Effector CD8-positive, alpha-beta T cell (primary cell): ENCODE results near the gene KIF26B.

Experiments
- DNase-seq: peaks from one replicate; lab custom pipeline; 2025; lab: John Stamatoyannopoulos, UW

KIF26B gene

GRCh38 chr1:245209658-245210435 is 55.1 kb downstream of the KIF26B start:
- DNase-seq: no peak

- no peak for DNase-seq
These were observed 56.4 kb downstream of the KIF26B start for GRCh38 chr1:245211035-245211749.

- DNase-seq: no peak
These were observed 57.0 kb downstream of the KIF26B start for GRCh38 chr1:245211761-245212160.

GRCh38 chr1:245212221-245212710 is 57.5 kb downstream of the KIF26B start:
- DNase-seq: no peak

GRCh38 chr1:245213066-245213831 is 58.5 kb downstream of the KIF26B start:
- DNase-seq: no peak

- DNase-seq: no peak
These were observed 60.3 kb downstream of the KIF26B start for GRCh38 chr1:245215071-245215470.

GRCh38 chr1:245216366-245217115 is 61.8 kb downstream of the KIF26B start:
- DNase-seq: no peak

GRCh38 chr1:245217853-245218608 is 63.2 kb downstream of the KIF26B start:
- no peak for DNase-seq

GRCh38 chr1:245220381-245220985 is 65.7 kb downstream of the KIF26B start:
- no peak for DNase-seq

GRCh38 chr1:245221805-245222204 is 67.0 kb downstream of the KIF26B start:
- DNase-seq: no peak

GRCh38 chr1:245222931-245223595 is 68.3 kb downstream of the KIF26B start:
- no peak for DNase-seq

GRCh38 chr1:245225322-245226202 is 70.8 kb downstream of the KIF26B start:
- no peak for DNase-seq

- no peak for DNase-seq
These were observed 71.4 kb downstream of the KIF26B start for GRCh38 chr1:245226203-245226499.

- DNase-seq: no peak
These were observed 74.3 kb downstream of the KIF26B start for GRCh38 chr1:245229051-245229450.

GRCh38 chr1:245232931-245233330 is 78.1 kb downstream of the KIF26B start:
- no peak for DNase-seq

- no peak for DNase-seq
These were observed 79.7 kb downstream of the KIF26B start for GRCh38 chr1:245234217-245235081.

GRCh38 chr1:245235156-245235555 is 80.4 kb downstream of the KIF26B start:
- DNase-seq: no peak

GRCh38 chr1:245240648-245241165 is 85.9 kb downstream of the KIF26B start:
- no peak for DNase-seq
